NB4 (cell line): Measurements from ENCODE around the gene LDLRAD4.

Source experiments
- POLR2A ChIP-seq: IDR thresholded peaks from 2 replicates; pipeline ENCODE4 v1.6.1; 2011; ENCODE audit warnings: mild to moderate bottlenecking; ENCODE audit not compliant: insufficient read length; ENCODE audit errors: extremely low read depth
- TF ChIP-seq, protein P1 (sequence below): IDR thresholded peaks from one replicate; pipeline ENCODE4 v1.5.1; 2012; ENCODE audit warnings: low read depth, low read length

GRCh38 chr18:13577781-13578180, 359.2 kb downstream of the LDLRAD4 start:
- TF ChIP-seq, protein P1, sequence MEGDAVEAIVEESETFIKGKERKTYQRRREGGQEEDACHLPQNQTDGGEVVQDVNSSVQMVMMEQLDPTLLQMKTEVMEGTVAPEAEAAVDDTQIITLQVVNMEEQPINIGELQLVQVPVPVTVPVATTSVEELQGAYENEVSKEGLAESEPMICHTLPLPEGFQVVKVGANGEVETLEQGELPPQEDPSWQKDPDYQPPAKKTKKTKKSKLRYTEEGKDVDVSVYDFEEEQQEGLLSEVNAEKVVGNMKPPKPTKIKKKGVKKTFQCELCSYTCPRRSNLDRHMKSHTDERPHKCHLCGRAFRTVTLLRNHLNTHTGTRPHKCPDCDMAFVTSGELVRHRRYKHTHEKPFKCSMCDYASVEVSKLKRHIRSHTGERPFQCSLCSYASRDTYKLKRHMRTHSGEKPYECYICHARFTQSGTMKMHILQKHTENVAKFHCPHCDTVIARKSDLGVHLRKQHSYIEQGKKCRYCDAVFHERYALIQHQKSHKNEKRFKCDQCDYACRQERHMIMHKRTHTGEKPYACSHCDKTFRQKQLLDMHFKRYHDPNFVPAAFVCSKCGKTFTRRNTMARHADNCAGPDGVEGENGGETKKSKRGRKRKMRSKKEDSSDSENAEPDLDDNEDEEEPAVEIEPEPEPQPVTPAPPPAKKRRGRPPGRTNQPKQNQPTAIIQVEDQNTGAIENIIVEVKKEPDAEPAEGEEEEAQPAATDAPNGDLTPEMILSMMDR, result no peak
- TF ChIP-seq POLR2A, result no peak
